Ishikawa (cell line): Measurements from ENCODE around the gene ZNF213.

Experiments used
- CEBPB ChIP-seq: IDR thresholded peaks from 2 replicates; pipeline ENCODE4 v1.6.1; 2012
- CREB1 ChIP-seq: IDR thresholded peaks from 2 replicates; pipeline ENCODE4 v1.6.1; 2012; ENCODE audit warnings: low read depth
- EGR1 ChIP-seq: IDR thresholded peaks from 2 replicates; pipeline ENCODE4 v1.6.1; 2012
- EP300 ChIP-seq: IDR thresholded peaks from 2 replicates; pipeline ENCODE4 v1.6.1; 2012; ENCODE audit warnings: borderline replicate concordance
- FOXM1 ChIP-seq: IDR thresholded peaks from 2 replicates; pipeline ENCODE4 v1.6.1; 2012; ENCODE audit warnings: low read depth, borderline replicate concordance
- NFIC ChIP-seq: IDR thresholded peaks from 2 replicates; pipeline ENCODE4 v1.6.1; 2012
- RAD21 ChIP-seq: IDR thresholded peaks from 2 replicates; pipeline ENCODE4 v1.6.1; 2012; ENCODE audit warnings: low read depth
- TAF1 ChIP-seq: IDR thresholded peaks from 2 replicates; pipeline ENCODE4 v1.6.1; 2012; ENCODE audit warnings: low read depth, mild to moderate bottlenecking
- TCF12 ChIP-seq: IDR thresholded peaks from 2 replicates; pipeline ENCODE4 v1.6.1; 2012; ENCODE audit warnings: low read depth
- TEAD4 ChIP-seq: IDR thresholded peaks from 2 replicates; pipeline ENCODE4 v1.6.1; 2012
- YY1 ChIP-seq: IDR thresholded peaks from 2 replicates; pipeline ENCODE4 v1.6.1; 2012; ENCODE audit warnings: low read depth
- ZBTB7A ChIP-seq: IDR thresholded peaks from 2 replicates; pipeline ENCODE4 v1.6.1; 2012; ENCODE audit warnings: low read depth
- TF ChIP-seq, protein P1 (sequence below): IDR thresholded peaks from 2 replicates; pipeline ENCODE4 v1.6.1; 2012
- TF ChIP-seq, protein P2 (sequence below): IDR thresholded peaks from 2 replicates; pipeline ENCODE4 v1.6.1; 2012; ENCODE audit warnings: low read depth, mild to moderate bottlenecking
- TF ChIP-seq, protein P3 (sequence below): IDR thresholded peaks from 2 replicates; pipeline ENCODE4 v1.6.1; 2012

The ZNF213 gene

DNA sequence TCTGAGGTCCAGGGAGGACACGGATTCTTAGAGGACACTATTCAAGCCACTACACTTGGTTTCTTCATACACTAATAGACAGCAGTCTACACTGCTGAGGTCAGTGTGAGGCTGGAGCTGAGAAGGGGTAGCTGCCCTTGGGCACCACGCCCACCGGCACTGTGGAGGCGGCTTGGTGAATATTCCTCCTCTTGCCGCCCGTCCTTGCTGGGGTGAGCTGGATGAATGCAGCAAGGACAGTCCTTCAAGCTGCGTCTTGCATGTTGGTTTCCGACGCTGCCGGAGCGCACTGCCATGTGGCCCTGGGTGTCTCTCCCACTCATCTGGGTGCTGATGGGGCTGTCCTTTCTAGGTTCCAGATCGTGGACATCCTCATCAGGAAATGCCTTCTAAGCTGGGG is 19.8 kb upstream of the ZNF213 start:
- TF ChIP-seq, protein P1, sequence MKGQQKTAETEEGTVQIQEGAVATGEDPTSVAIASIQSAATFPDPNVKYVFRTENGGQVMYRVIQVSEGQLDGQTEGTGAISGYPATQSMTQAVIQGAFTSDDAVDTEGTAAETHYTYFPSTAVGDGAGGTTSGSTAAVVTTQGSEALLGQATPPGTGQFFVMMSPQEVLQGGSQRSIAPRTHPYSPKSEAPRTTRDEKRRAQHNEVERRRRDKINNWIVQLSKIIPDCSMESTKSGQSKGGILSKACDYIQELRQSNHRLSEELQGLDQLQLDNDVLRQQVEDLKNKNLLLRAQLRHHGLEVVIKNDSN: no peak
- no peak for TF ChIP-seq CEBPB
- no peak for TF ChIP-seq ZBTB7A
- no peak for TF ChIP-seq NFIC
- TF ChIP-seq TCF12: no peak

DNA sequence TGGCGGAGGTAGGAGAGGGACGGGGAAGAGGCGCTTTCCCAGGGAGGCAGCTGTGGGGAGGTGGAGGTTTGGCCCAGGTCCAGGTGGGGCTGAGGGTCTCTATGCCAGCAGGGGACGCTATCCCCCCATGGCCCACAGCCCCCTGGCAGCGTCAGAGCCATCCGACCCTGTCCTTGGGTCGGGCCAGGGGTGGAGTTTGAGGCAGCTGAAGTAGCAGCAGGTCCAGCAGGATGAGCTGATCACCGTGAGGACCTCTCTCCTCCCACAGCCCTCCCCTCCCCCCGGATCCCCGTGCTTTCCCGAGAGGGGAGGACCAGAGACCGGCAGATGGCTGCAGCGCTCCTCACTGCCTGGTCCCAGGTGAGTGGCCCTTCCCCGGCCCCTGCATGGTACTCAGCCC is 19.3 kb upstream of the ZNF213 start:
- TF ChIP-seq, protein P2, sequence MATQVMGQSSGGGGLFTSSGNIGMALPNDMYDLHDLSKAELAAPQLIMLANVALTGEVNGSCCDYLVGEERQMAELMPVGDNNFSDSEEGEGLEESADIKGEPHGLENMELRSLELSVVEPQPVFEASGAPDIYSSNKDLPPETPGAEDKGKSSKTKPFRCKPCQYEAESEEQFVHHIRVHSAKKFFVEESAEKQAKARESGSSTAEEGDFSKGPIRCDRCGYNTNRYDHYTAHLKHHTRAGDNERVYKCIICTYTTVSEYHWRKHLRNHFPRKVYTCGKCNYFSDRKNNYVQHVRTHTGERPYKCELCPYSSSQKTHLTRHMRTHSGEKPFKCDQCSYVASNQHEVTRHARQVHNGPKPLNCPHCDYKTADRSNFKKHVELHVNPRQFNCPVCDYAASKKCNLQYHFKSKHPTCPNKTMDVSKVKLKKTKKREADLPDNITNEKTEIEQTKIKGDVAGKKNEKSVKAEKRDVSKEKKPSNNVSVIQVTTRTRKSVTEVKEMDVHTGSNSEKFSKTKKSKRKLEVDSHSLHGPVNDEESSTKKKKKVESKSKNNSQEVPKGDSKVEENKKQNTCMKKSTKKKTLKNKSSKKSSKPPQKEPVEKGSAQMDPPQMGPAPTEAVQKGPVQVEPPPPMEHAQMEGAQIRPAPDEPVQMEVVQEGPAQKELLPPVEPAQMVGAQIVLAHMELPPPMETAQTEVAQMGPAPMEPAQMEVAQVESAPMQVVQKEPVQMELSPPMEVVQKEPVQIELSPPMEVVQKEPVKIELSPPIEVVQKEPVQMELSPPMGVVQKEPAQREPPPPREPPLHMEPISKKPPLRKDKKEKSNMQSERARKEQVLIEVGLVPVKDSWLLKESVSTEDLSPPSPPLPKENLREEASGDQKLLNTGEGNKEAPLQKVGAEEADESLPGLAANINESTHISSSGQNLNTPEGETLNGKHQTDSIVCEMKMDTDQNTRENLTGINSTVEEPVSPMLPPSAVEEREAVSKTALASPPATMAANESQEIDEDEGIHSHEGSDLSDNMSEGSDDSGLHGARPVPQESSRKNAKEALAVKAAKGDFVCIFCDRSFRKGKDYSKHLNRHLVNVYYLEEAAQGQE: no peak
- TF ChIP-seq EP300: no peak
- TF ChIP-seq, protein P3, sequence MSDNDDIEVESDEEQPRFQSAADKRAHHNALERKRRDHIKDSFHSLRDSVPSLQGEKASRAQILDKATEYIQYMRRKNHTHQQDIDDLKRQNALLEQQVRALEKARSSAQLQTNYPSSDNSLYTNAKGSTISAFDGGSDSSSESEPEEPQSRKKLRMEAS: no peak
- no peak for TF ChIP-seq ZBTB7A
- TF ChIP-seq NFIC: no peak
- TF ChIP-seq CEBPB: no peak
- no peak for TF ChIP-seq RAD21
- TF ChIP-seq TAF1: no peak
- no peak for TF ChIP-seq TEAD4
- TF ChIP-seq FOXM1: no peak
- TF ChIP-seq EGR1: no peak
- TF ChIP-seq CREB1: no peak
- TF ChIP-seq TCF12: no peak
- no peak for TF ChIP-seq YY1
- TF ChIP-seq, protein P1: no peak

DNA sequence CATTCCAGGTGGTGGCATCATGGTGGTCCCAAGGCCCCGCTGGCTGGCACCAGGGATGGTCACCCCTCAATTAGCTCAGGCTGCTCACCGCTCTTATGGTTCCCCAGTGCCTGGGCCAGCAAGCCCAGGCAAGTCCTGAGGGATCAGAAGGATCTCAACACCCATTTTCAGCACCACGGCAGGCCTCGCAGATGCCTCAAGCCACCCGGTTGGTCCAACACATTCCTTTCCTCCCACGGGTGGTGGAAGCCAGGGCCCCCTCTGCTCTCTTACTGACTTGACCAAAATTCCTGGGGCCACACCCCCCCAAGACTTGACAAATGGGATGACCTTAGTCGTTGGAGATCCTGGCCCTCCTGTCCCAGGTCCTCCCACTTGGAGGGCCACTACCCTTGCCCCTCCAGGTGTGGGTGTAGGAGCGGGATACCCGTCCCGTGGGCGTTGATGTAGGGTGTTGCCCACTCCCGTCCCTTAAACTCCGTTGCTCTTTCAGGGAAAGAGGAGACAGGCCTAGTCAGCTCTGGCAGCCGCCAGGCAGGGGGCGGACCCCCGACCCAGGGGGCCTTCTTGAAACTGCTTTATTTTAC is 16.5 kb upstream of the ZNF213 start:
- no peak for TF ChIP-seq TCF12
- no peak for TF ChIP-seq YY1
- TF ChIP-seq RAD21: no peak
- no peak for TF ChIP-seq EP300

DNA sequence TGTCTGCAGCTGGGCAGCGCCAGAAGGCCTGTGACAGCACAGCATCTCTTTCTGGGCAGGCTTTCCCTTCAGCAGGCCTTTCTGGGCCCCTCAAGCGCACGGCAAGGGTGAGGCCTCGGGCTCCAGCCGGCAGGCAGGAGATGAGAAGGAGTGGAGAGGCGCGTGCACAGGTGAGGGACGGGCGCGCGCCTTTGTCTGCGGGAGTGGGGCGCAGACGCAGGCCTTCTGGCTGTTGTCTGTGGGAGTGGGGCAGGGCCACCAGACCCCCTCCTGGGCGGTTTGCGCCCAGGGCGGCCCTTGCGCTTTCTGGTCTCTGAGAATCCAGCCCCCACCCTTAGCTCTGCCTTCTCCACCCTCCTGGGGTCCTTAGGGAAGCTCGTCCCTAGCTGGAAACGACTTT is 16.0 kb upstream of the ZNF213 start:
- TF ChIP-seq, protein P3: no peak
- no peak for TF ChIP-seq TEAD4
- TF ChIP-seq, protein P1: no peak
- TF ChIP-seq ZBTB7A: no peak
- TF ChIP-seq NFIC: no peak
- no peak for TF ChIP-seq CEBPB
- TF ChIP-seq RAD21: no peak

DNA sequence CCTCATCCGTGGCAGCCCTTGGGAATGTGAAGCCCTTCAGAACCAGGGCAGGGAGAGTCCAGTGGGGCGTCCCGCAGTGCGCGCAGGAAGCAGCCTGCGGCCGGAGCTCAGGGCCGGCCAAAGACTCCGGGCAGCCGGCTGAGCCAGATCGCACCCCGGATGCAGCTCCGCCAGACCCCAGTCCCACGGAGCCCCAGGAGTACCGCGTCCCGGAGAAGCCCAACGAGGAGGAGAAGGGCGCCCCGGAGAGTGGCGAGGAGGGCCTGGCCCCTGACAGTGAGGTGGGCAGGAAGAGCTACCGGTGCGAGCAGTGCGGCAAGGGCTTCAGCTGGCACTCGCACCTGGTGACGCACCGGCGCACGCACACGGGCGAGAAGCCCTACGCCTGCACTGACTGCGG is 15.5 kb upstream of the ZNF213 start:
- TF ChIP-seq RAD21 (no peak), EGR1 (no peak), EP300 (no peak), ZBTB7A (no peak), TCF12 (no peak), CREB1 (no peak), TEAD4 (no peak), TAF1 (no peak), FOXM1 (no peak), NFIC (no peak), YY1 (no peak), CEBPB (no peak)
- TF ChIP-seq, protein P2: no peak
- TF ChIP-seq, protein P1: no peak
- TF ChIP-seq, protein P3: no peak
